ENCODE data around the gene ULK3.

DNA sequence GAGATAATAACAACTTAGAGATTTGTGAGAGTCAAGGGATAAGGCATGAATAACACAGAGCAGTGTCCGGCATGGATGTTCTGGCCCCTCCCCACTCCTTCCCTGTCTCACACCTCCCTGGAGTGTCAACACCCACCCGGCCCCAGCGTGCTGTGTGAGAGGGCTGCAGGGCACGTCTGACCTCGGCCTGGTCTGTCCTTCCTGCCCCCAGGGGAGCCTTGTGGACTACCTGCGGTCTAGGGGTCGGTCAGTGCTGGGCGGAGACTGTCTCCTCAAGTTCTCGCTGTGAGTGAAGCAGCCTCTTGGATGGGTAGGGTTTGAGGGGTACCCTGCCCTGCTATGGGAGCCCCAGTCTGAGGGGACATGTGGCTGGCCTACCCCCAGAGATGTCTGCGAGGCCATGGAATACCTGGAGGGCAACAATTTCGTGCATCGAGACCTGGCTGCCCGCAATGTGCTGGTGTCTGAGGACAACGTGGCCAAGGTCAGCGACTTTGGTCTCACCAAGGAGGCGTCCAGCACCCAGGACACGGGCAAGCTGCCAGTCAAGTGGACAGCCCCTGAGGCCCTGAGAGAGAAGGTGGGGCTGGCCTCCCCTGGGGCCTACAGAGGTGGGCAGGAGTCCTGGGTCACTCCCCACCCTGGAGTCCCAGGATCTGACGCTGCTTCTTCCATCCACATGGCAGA is 41.5 kb downstream of the ULK3 start:
- TF ChIP-seq POLR2A (IDR thresholded peaks at IDR 0.05) = no peak
- no peak for TF ChIP-seq CTCF (IDR thresholded peaks at IDR 0.05)

All from esophagus squamous epithelium (tissue), 4 donors.